WI38 (cell line): Measurements from ENCODE around the gene TEPSIN.
"Not testable (repeated sequence)": the region's sequence is repeated elsewhere in the genome, so short reads cannot be mapped to it uniquely, and the experiment has no call there.

Experiments
- H3K4me3 ChIP-seq: 2 replicates; pipeline ENCODE4 v1.5.1; 2011; ENCODE audit warnings: low read depth, mild to moderate bottlenecking, control low read depth, low read length
- TF ChIP-seq, protein P1 (sequence below): IDR thresholded peaks from 2 replicates; pipeline ENCODE4 v1.5.1; 2012; ENCODE audit warnings: low read depth, mild to moderate bottlenecking, control low read depth, low read length

Gene TEPSIN

DNA sequence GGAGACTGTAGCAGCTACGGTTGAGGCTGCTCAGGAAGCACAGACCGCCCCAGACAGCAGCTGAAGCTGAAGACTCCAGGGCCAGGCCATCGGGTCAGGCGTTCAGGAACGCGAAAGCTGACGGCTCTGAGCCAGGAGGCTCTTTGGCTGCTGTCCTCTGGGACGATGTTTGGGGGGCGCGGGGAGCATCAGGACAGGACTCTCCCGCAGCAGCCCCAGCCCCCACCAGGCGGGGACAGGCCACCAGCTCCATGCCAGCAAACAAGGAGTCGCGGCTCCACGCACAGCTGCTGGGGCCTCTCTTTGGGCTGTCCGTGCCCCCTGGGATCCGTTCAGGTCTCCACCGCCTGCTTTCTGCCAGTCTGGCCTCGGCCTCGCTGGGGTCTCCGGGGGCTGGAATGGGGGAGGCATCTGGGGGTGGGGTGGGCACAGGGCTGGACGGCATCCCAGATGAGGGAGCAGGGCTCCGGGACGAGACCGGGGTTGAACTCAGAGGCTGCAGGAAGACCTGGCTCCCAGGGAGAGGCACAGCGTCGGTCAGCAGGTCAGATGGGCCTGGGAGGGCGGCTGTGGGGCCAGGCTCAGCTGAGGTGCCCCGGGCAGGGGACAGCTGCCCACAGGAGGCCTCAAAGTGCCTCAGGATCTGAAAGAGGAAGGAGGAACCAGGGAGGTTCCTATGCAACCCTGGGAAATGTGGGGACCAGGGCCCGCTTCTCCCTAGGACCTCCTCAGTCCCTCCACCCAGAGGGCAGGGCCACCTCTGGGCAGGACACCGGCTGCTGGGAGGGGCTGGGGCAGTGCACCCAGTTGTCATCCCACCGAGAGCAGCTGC is 9.8 kb downstream of the TEPSIN start:
- TF ChIP-seq, protein P1, sequence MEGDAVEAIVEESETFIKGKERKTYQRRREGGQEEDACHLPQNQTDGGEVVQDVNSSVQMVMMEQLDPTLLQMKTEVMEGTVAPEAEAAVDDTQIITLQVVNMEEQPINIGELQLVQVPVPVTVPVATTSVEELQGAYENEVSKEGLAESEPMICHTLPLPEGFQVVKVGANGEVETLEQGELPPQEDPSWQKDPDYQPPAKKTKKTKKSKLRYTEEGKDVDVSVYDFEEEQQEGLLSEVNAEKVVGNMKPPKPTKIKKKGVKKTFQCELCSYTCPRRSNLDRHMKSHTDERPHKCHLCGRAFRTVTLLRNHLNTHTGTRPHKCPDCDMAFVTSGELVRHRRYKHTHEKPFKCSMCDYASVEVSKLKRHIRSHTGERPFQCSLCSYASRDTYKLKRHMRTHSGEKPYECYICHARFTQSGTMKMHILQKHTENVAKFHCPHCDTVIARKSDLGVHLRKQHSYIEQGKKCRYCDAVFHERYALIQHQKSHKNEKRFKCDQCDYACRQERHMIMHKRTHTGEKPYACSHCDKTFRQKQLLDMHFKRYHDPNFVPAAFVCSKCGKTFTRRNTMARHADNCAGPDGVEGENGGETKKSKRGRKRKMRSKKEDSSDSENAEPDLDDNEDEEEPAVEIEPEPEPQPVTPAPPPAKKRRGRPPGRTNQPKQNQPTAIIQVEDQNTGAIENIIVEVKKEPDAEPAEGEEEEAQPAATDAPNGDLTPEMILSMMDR = no peak
- H3K4me3 ChIP-seq = no peak overlapping the region

- TF ChIP-seq, protein P1 = no peak
Measured at GRCh38 chr17:81228420-81228819, 10.4 kb downstream of the TEPSIN start.

DNA sequence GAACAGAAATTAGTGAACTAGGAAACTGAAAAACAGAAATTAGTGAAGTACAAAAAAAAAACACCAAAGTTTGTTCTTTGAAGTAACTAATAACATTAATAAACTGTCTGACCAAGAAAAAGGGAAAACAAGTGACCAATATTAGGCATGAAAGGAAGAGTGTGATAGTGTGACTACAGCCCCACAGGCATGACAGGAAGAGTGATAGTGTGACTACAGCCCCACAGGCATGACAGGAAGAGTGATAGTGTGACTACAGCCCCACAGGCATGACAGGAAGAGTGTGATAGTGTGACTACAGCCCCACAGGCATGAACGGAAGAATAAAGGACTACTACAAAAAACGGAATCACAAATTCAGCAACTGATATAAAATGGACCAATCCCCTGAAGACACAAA is 11.2 kb downstream of the TEPSIN start:
- H3K4me3 ChIP-seq = not testable (repeated sequence)

More at GRCh38 chr17:81228420-81228819, 10.4 kb downstream of the TEPSIN start:
- H3K4me3 ChIP-seq = no peak overlapping the region

DNA sequence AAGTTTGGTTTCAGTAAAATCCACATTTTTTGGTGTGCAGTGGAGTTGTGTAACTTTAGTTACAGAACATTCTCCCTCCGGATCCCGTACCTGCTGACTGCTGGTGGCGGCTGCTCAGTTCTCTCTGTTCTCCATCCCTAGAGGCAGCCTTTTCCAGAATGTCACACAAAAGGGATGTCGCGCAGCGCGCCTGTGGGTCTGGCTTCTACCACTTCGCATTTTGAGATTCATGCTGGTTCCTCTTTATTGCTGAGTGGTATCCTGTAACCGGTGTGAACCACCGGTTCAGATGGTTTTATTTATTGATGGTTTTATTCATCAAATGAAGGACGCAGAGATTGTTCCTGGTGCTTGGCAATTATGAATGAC is 15.1 kb downstream of the TEPSIN start:
- TF ChIP-seq, protein P1 = no peak
- peak overlapping the region; percentile 52 for H3K4me3 ChIP-seq

- H3K4me3 ChIP-seq = peak within 1 kb of the TSS; percentile 81
Measured at GRCh38 chr17:81222906-81223761, 15.7 kb downstream of the TEPSIN start, which contains the start of gene CEP131. TSS of gene CEP131 (minus strand) at chr17:81222965. CDS start at chr17:81220056, 2,909 bp downstream.

DNA sequence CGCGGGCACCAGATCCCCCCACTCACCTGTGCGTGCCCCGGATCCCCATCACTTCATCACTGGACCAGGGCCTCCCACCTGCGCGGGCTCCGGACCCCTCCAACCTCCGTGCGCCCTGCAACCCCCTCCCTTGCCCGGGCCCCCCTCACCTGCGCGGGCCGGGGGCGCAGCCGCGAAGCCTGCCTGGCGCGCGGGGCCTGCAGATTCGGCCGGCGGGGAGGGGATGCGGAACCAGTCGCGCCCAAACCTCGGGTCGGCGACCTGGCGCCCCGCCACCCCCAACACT is 16.3 kb downstream of the TEPSIN start:
- peak overlapping the region; percentile 81 for H3K4me3 ChIP-seq
- TF ChIP-seq, protein P1 = no peak

More at GRCh38 chr17:81222906-81223761, 15.7 kb downstream of the TEPSIN start, which contains the start of gene CEP131:
- TF ChIP-seq, protein P1 = no peak

DNA sequence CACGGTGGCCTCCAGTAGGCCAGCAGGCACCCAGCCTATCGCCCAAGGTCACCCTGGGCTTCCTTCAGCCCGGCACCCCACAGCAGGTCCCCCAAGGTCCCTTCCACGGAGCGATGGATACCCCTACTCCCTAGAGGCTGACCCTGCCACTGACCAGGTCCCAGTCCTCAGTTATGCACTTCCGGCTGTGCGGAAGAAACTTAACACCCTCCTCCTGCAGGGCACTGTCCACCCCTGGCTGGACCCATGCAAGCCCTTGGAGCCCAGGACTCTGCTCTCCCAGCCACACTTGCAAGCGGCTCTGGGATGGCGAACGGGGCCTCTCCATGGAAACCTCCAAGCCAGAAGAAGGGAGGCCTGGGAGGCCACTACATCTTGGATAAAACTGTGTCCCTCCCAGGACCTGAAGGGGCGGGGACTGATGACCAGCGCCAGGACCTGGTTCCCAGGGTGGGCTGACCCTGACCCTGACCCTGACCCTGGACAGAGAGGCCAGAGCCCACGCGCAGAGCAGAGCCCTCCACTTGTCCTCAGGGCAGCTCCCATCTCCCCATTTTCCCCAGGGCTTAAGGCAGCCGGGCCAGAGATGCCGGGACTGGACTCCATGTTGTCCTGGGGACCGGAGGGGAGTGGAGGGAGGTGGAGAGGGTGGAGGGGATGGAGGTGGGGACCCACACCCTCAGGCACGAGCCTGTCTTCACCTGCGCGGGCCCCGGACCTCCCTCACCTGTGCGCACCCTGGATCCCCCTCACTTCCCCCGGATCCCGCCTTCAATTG is 16.8 kb downstream of the TEPSIN start:
- TF ChIP-seq, protein P1 = no peak
- peak overlapping the region; percentile 81 for H3K4me3 ChIP-seq
